Mesenchymal stem cell (in vitro differentiated cells and primary cell): ENCODE measurements around the gene SMLR1.

Source experiments
- DNase-seq: peaks from one replicate; pipeline ENCODE4 v3.0.0-alpha.2; 2013
- H2AFZ ChIP-seq: one replicate; pipeline ENCODE4 v1.6.1; 2013; ENCODE audit warnings: low read depth, mild to moderate bottlenecking, control low read depth, inconsistent platforms, low read length, moderate library complexity
- H2AK5ac ChIP-seq: 2 replicates; pipeline ENCODE4 v1.6.1; 2013; ENCODE audit warnings: low read length, moderate library complexity, mild to moderate bottlenecking, inconsistent platforms; ENCODE audit not compliant: severe bottlenecking
- H2BK120ac ChIP-seq: one replicate; pipeline ENCODE4 v1.6.1; 2013; ENCODE audit warnings: low read depth, mild to moderate bottlenecking, inconsistent platforms, low read length, moderate library complexity
- H2BK12ac ChIP-seq, 2 experiments: one replicate each; pipeline ENCODE4 v1.6.1; 2013; ENCODE audit warnings: inconsistent platforms in 2 of 2, low read length in 2 of 2, mild to moderate bottlenecking in 2 of 2, moderate library complexity in 2 of 2, control low read depth in 1 of 2
- H2BK15ac ChIP-seq: one replicate; pipeline ENCODE4 v1.6.1; 2013; ENCODE audit warnings: mild to moderate bottlenecking, low read depth, inconsistent platforms; ENCODE audit not compliant: poor library complexity, severe bottlenecking
- H2BK5ac ChIP-seq: 2 replicates; pipeline ENCODE4 v1.6.1; 2013; ENCODE audit warnings: low read depth, mild to moderate bottlenecking, low read length, control low read depth, inconsistent platforms; ENCODE audit not compliant: poor library complexity, severe bottlenecking
- H3K14ac ChIP-seq, 2 experiments: one replicate each; pipeline ENCODE4 v1.6.1; 2013; ENCODE audit warnings: inconsistent platforms in 2 of 2, low read length in 2 of 2, control low read depth in 1 of 2, mild to moderate bottlenecking in 1 of 2, moderate library complexity in 1 of 2
- H3K18ac ChIP-seq, 2 experiments: one replicate each; pipeline ENCODE4 v1.6.1; 2013; ENCODE audit warnings: inconsistent platforms in 2 of 2, low read length in 2 of 2, control low read depth in 1 of 2, low read depth in 1 of 2, mild to moderate bottlenecking in 1 of 2
- H3K23ac ChIP-seq, 2 experiments: one replicate each; pipeline ENCODE4 v1.6.1; 2013; ENCODE audit warnings: inconsistent platforms in 2 of 2, low read length in 2 of 2, mild to moderate bottlenecking in 2 of 2, moderate library complexity in 2 of 2, control low read depth in 1 of 2
- H3K27ac ChIP-seq: 2 replicates; pipeline ENCODE4 v1.5.1; 2013; ENCODE audit warnings: mild to moderate bottlenecking, moderate library complexity, low read length, control low read depth, inconsistent platforms; ENCODE audit not compliant: poor library complexity, severe bottlenecking
- H3K27me3 ChIP-seq, 2 experiments: 2 replicates each; pipeline versions ENCODE4 v1.6.1 to v1.7.0; 2013; ENCODE audit warnings: low read length in 2 of 2, mild to moderate bottlenecking in 2 of 2, moderate library complexity in 2 of 2, control low read depth in 1 of 2, inconsistent platforms in 1 of 2; ENCODE audit not compliant: control insufficient read depth in 1 of 2, insufficient read depth in 1 of 2
- H3K36me3 ChIP-seq, 2 experiments: 2 replicates each; pipeline versions ENCODE4 v1.6.1 to v1.7.0; 2013; ENCODE audit warnings: low read length in 2 of 2, control low read depth in 1 of 2, inconsistent platforms in 1 of 2, low read depth in 1 of 2, mild to moderate bottlenecking in 1 of 2; ENCODE audit not compliant: insufficient read depth in 2 of 2, control insufficient read depth in 1 of 2
- H3K4ac ChIP-seq, 2 experiments: one replicate each; pipeline ENCODE4 v1.6.1; 2013; ENCODE audit warnings: inconsistent platforms in 2 of 2, low read length in 2 of 2, mild to moderate bottlenecking in 2 of 2, moderate library complexity in 2 of 2, control low read depth in 1 of 2, low read depth in 1 of 2
- H3K4me1 ChIP-seq: 2 replicates; pipeline ENCODE4 v1.6.1; 2013; ENCODE audit warnings: low read depth, low read length, control low read depth; ENCODE audit not compliant: control insufficient read depth, insufficient read depth
- H3K4me2 ChIP-seq: 2 replicates; pipeline ENCODE4 v1.6.1; 2013; ENCODE audit warnings: low read length, mild to moderate bottlenecking, inconsistent platforms; ENCODE audit not compliant: poor library complexity, severe bottlenecking
- H3K4me3 ChIP-seq, 2 experiments: 2 replicates each; pipeline versions ENCODE4 v1.5.1 to v1.7.0; 2013; ENCODE audit warnings: low read length in 2 of 2, mild to moderate bottlenecking in 2 of 2, control low read depth in 1 of 2, low read depth in 1 of 2; ENCODE audit not compliant: insufficient read depth in 1 of 2
- H3K79me1 ChIP-seq: replicated peaks from 2 replicates; pipeline ENCODE4 v1.6.1; 2013; ENCODE audit warnings: mild to moderate bottlenecking, control low read depth, low read length, inconsistent platforms; ENCODE audit not compliant: poor library complexity, severe bottlenecking
- H3K9ac ChIP-seq: 2 replicates; pipeline ENCODE4 v1.7.0; 2013; ENCODE audit warnings: mild to moderate bottlenecking, low read length, moderate library complexity
- H3K9me3 ChIP-seq: 2 replicates; pipeline ENCODE4 v1.7.0; 2013; ENCODE audit warnings: mild to moderate bottlenecking, low read length; ENCODE audit not compliant: control insufficient read depth
- H4K8ac ChIP-seq: one replicate; pipeline ENCODE4 v1.6.1; 2013; ENCODE audit warnings: inconsistent platforms, mild to moderate bottlenecking, low read length, moderate library complexity
- H4K91ac ChIP-seq: one replicate; pipeline ENCODE4 v1.6.1; 2013; ENCODE audit warnings: mild to moderate bottlenecking, low read length, inconsistent platforms
- WGBS: methylation state at CpG from one replicate; pipeline ENCODE4 v1.1.7; 2013; ENCODE audit warnings: mixed read lengths; 5-methylcytosine and 5-hydroxymethylcytosine counted together

SMLR1 gene

DNA sequence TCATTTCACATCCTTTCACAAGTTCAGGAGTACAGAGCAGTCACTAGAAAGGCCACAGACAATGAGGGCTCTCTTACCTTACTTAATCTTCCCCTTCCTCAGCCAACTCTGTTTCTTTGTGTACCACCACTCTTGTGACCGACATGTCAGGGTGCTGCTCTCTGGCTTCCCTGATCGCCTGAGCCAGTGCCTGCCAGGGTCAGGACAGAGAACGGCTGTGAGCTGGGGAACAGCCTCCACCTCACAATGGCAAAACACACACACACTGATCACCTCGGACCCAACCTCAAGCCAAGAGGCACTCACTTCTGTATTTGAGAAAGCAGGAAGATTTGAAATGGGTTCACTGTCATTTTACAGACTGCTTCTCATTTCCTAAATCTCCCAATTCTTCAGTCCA is 30.8 kb downstream of the SMLR1 start:
- peak overlapping the region; percentile 27 for H2AK5ac ChIP-seq
- peaks cover under 1 to 3% of the 10 kb centered on the region in 2 experiments for H3K36me3 ChIP-seq
- no peak overlapping the region for H3K4me3 ChIP-seq
- H3K79me1 ChIP-seq, result no peaks in the 10 kb centered on the region
- 89% methylated on average over 3 of the region's 4 CpGs for WGBS
- H3K14ac ChIP-seq, result no peak overlapping the region
- no peaks in the 10 kb centered on the region for H3K27me3 ChIP-seq
- H2BK12ac ChIP-seq, result no peak overlapping the region
- no peak overlapping the region for H4K8ac ChIP-seq
- peak overlapping the region in 1 of 2 experiments; percentile 23 for H3K23ac ChIP-seq
- H3K9ac ChIP-seq, result no peak overlapping the region
- H2AFZ ChIP-seq, result no peak overlapping the region
- peak overlapping the region; percentile 48 for H4K91ac ChIP-seq
- H2BK15ac ChIP-seq, result no peak overlapping the region
- no peak overlapping the region for H3K4ac ChIP-seq
- DNase-seq, result no peak
- peak overlapping the region in 1 of 2 experiments; percentile 4 for H3K18ac ChIP-seq
- no peaks in the 10 kb centered on the region for H3K9me3 ChIP-seq
- H2BK5ac ChIP-seq, result no peak overlapping the region
- H3K27ac ChIP-seq, result no peak overlapping the region
- no peak overlapping the region for H2BK120ac ChIP-seq
- H3K4me2 ChIP-seq, result no peak overlapping the region
- H3K4me1 ChIP-seq, result peaks cover 6% of the 10 kb centered on the region

- no peak overlapping the region for H3K23ac ChIP-seq
- no peak overlapping the region for H3K27ac ChIP-seq
- no peak overlapping the region for H3K18ac ChIP-seq
- H2AK5ac ChIP-seq, result no peak overlapping the region
- H2BK15ac ChIP-seq, result no peak overlapping the region
- DNase-seq, result no peak
- H3K4me3 ChIP-seq, result no peak overlapping the region
- peaks cover 3 to 5% of the 10 kb centered on the region in 2 experiments for H3K36me3 ChIP-seq
- H3K9me3 ChIP-seq, result no peaks in the 10 kb centered on the region
- H3K27me3 ChIP-seq, result no peaks in the 10 kb centered on the region
- no peak overlapping the region for H3K4me2 ChIP-seq
- H2BK5ac ChIP-seq, result no peak overlapping the region
- H2BK12ac ChIP-seq, result no peak overlapping the region
- no peak overlapping the region for H3K14ac ChIP-seq
- H2BK120ac ChIP-seq, result no peak overlapping the region
- no peak overlapping the region for H2AFZ ChIP-seq
- H4K8ac ChIP-seq, result no peak overlapping the region
- H3K4ac ChIP-seq, result no peak overlapping the region
- H3K9ac ChIP-seq, result no peak overlapping the region
- no peaks in the 10 kb centered on the region for H3K79me1 ChIP-seq
- H3K4me1 ChIP-seq, result peaks cover 2% of the 10 kb centered on the region
- WGBS, result 67% methylated on average over 2 of the region's 2 CpGs
- H4K91ac ChIP-seq, result no peak overlapping the region
Observed at GRCh38 chr6:130858498-130859160, 31.4 kb downstream of the SMLR1 start.

- Histone ChIP-seq H3K4me1 (peaks cover 2% of the 10 kb centered on the region), H2BK12ac (no peak overlapping the region), H3K9ac (no peak overlapping the region), H3K4me2 (no peak overlapping the region), H2BK120ac (no peak overlapping the region), H3K36me3 (peaks cover 3 to 5% of the 10 kb centered on the region in 2 experiments), H3K27me3 (no peaks in the 10 kb centered on the region), H2AFZ (no peak overlapping the region), H2AK5ac (no peak overlapping the region), H3K23ac (no peak overlapping the region), H3K4me3 (no peak overlapping the region), H3K27ac (no peak overlapping the region), H3K14ac (no peak overlapping the region), H2BK5ac (no peak overlapping the region), H3K4ac (no peak overlapping the region), H4K8ac (no peak overlapping the region), H3K9me3 (no peaks in the 10 kb centered on the region), H3K79me1 (no peaks in the 10 kb centered on the region), H2BK15ac (no peak overlapping the region), H3K18ac (no peak overlapping the region), H4K91ac (no peak overlapping the region)
- no peak for DNase-seq
- 86% methylated on average over 11 of the region's 11 CpGs for WGBS
Observed at GRCh38 chr6:130859161-130859867, 32.1 kb downstream of the SMLR1 start.

GRCh38 chr6:130862370-130862769 is 35.2 kb downstream of the SMLR1 start:
- peaks cover 2% of the 10 kb centered on the region for H3K4me1 ChIP-seq
- H3K4me3 ChIP-seq, result no peak overlapping the region
- H3K79me1 ChIP-seq, result no peaks in the 10 kb centered on the region
- no peaks in the 10 kb centered on the region for H3K27me3 ChIP-seq
- H2AK5ac ChIP-seq, result no peak overlapping the region
- H4K8ac ChIP-seq, result no peak overlapping the region
- H2AFZ ChIP-seq, result no peak overlapping the region
- H3K27ac ChIP-seq, result no peak overlapping the region
- H3K36me3 ChIP-seq, result peaks cover 3 to 20% of the 10 kb centered on the region in 2 experiments
- H2BK15ac ChIP-seq, result no peak overlapping the region
- no peaks in the 10 kb centered on the region for H3K9me3 ChIP-seq
- no peak overlapping the region for H3K4me2 ChIP-seq
- H3K23ac ChIP-seq, result no peak overlapping the region
- no peak overlapping the region for H2BK120ac ChIP-seq
- no peak overlapping the region for H3K4ac ChIP-seq
- H3K18ac ChIP-seq, result no peak overlapping the region
- H3K14ac ChIP-seq, result no peak overlapping the region
- H3K9ac ChIP-seq, result no peak overlapping the region
- no peak overlapping the region for H2BK5ac ChIP-seq
- no peak for DNase-seq
- WGBS, result 96% methylated on average over 1 of the region's 2 CpGs
- H4K91ac ChIP-seq, result no peak overlapping the region
- H2BK12ac ChIP-seq, result no peak overlapping the region
